Measurements from ENCODE around the gene PRC1.
"Not testable (repeated sequence)": the region's sequence is repeated elsewhere in the genome, so short reads cannot be mapped to it uniquely, and the experiment has no call there.

PRC1 gene

GRCh38 chr15:90931828-90932659 is 62.3 kb downstream of the PRC1 start, which contains the start of gene HDDC3:
Gene HDDC3 (minus strand): TSS chr15:90932549. CDS start chr15:90932540, 9 bp downstream.
- peak; percentile 85 to 92 for DNase-seq

DNA sequence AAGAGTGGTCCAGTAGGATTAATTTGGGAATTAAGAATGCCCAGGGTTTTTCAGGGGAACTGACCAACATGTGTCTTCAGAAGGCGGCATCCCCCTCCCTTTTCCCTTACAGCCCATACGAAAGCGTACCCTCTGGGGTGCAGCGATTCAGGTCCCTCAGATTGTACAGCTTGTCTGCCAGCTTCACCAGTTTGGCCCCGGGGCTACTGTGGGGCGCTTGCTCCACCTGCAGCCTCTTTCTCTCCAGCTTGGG is 62.8 kb downstream of the PRC1 start:
- no peak for DNase-seq

GRCh38 chr15:90930861-90931574 is 63.3 kb downstream of the PRC1 start:
- no peak for DNase-seq

DNA sequence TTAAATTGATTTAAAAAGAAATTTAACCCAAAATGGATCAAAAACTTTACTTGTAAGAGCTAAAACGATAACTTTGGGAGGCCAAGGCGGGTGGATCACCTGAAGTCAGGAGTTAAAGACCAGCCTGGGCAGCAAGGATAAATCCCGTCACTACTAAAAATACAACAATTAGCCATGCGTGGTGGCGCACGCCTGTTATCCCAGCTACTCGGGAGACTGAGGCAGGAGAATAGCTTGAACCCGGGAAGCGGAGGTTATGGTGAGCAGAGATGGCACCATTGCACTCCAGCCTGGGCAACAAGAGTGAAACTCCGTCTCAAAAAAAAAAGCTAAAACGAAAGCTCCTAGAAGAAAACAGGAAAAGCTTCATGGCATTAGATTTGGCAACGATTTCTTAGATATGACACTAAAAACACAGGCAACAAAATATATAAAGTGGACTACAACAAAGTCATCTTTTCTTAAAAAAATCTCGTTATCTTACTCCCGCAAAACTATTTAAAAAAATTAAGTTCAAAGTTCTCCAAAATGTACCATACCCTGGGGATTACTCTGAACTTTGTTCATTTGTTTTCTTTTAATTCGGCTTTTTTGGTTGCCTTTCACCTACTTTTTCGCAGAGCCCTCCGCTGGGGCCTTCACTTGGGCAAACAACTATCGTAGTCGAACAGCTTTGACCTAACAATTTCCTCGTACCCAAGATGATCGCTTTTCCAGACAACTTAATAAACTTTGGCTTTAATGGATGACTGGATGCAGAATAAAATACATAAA is 64.9 kb downstream of the PRC1 start:
- no peak for DNase-seq

DNA sequence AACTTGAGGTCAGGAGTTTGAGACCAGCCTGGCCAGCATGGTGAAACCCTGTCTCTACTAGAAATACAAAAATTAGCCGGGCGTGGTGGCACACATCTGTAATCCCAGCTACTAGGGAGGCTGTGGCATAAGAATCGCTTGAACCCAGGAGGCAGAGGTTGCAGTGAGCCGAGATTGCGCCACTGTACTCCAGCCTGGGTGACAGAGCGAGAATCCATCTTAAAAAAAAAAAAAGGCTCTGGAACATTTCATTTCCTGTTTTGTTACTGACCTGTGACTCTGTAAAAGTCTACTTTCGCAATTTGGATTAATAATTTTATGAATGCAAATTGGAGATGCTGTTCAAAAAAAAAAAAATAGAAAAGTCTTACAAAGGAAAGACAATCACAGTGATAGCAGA is 66.2 kb downstream of the PRC1 start:
- DNase-seq = not testable (repeated sequence)

DNA sequence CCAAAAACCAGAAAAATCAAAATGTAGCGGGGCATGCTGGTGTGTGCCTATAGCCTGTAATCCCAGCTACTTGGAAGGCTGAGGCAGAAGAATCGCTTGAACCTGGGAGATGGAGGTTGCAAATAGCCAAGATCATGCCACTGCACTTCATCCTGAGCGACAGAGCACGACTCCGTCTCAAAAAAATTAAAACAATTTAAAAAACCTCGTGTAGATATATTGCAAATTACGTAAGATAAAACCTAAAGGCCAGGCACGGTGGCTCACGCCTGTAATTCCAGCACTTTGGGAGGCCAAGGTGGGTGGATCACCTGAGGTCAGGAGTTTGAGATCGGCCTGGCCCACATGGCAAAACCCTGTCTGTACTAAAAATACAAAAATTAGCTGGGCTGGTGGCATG is 67.6 kb downstream of the PRC1 start:
- DNase-seq = not testable (repeated sequence)

GRCh38 chr15:90924375-90924774 is 70.0 kb downstream of the PRC1 start:
- DNase-seq = no peak

DNA sequence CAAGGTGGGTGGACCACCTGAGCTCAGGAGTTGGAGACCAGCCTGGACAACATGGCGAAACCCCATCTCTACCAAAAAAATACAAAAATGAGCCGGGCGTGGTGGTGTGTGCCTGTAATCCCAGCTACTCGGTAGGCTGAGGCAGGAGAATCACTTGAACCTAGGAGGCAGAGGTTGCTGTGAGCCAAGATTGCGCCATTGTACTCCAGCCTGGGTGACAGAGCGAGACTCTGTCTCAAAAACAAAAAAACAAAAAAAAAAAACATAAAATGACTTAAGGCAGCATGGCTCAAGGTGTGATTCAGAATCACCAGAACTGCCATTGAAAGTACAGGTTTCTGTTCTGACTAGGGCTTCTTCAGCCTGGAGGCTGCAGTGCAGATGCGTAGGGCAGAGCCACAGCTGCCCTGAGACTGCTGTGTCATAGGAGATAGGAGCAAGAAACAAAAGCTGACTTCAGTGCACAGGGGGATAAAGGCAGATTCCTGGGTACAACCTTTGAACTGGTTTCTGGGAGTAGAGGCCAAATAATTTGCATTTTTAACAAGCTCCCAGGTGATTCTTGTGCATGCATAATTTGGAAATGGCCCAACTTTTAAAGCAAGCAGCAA is 71.5 kb downstream of the PRC1 start:
- DNase-seq = not testable (repeated sequence)

- no peak for DNase-seq
Measured at GRCh38 chr15:90921887-90922286, 72.4 kb downstream of the PRC1 start.

GRCh38 chr15:90918835-90919234 is 75.5 kb downstream of the PRC1 start:
- DNase-seq = no peak

DNA sequence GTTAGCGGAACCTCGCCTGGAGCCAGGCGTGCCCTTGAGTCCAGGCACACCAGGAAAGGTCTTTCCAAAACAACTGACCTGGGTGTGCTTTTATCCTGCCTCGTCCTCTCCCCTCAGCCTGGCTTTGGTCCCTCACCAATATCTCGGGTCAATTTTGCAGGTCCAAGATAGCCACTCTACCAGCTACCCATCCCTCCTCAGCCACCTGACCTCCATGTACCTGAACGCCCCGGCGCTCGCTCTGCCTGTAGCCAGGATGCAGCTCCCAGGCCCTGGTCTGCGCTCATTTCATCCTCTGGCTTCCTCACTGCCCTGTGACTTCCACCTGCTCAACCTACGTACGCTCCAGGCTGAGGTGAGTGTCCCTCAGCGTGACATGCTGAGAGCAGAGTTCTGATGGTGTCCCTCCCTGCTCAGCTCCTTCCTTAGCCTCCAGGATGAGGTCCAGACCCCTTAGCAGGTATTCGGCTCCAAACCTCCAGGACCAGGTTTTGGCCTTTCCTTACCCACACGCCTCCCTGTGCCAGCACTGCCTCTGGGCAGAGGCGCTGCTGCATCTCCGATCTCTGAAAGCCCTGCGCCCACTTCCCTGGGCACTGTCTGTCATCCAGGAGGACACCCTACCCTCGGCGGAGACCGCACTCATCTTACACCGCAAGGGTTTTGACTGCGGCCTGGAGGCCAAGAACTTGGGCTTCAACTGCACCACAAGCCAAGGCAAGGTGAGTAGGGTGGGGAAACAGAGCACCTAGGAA is 76.1 kb downstream of the PRC1 start:
- DNase-seq = no peak

GRCh38 chr15:90917569-90917968 is 76.8 kb downstream of the PRC1 start:
- DNase-seq = no peak

- DNase-seq = no peak
Measured at GRCh38 chr15:90916461-90916860, 77.9 kb downstream of the PRC1 start.

Data from SW 1271 (cell line).